HepG2 (cell line): Measurements from ENCODE around the gene IL17RC. TPM values are rescaled to one million over a fixed set of nuclear protein-coding genes. Genes with fewer than 3 reads are reported as not detected.

Source experiments
- ADNP ChIP-seq: sonication (generic); formaldehyde crosslinking; IDR thresholded peaks from 2 replicates; pipeline ENCODE4 v1.4.0; 2020; ENCODE audit warnings: missing genetic modification reagents
- CENPX ChIP-seq: sonication (generic); formaldehyde crosslinking; IDR thresholded peaks from 2 replicates; pipeline ENCODE4 v1.9.0; 2021; ENCODE audit warnings: mild to moderate bottlenecking, missing genetic modification reagents, moderate library complexity
- CHD2 ChIP-seq: IDR thresholded peaks from 2 replicates; pipeline ENCODE4 v1.6.1; 2011; ENCODE audit warnings: low read depth, low read length, improper control_type of control experiment
- FLYWCH1 ChIP-seq: sonication (generic); formaldehyde crosslinking; IDR thresholded peaks from 2 replicates; pipeline ENCODE4 v1.8.1; 2023; ENCODE audit warnings: mild to moderate bottlenecking, missing genetic modification reagents
- GATAD2A ChIP-seq: IDR thresholded peaks from 2 replicates; pipeline ENCODE4 v1.6.1; 2016
- MYNN ChIP-seq: sonication (generic); formaldehyde crosslinking; IDR thresholded peaks from 2 replicates; pipeline ENCODE4 v1.4.0; 2020; ENCODE audit warnings: mild to moderate bottlenecking, low read depth, missing genetic modification reagents
- SALL1 ChIP-seq: sonication (generic); formaldehyde crosslinking; IDR thresholded peaks from 2 replicates; pipeline ENCODE4 v1.8.0; 2022; ENCODE audit warnings: mild to moderate bottlenecking, missing genetic modification reagents
- SNAPC2 ChIP-seq: sonication (generic); formaldehyde crosslinking; IDR thresholded peaks from 2 replicates; pipeline ENCODE4 v1.8.1; 2022; ENCODE audit warnings: mild to moderate bottlenecking, missing genetic modification reagents
- TBX2 ChIP-seq: sonication (generic); formaldehyde crosslinking; IDR thresholded peaks from 2 replicates; pipeline ENCODE4 v1.5.0; 2020; ENCODE audit warnings: missing genetic modification reagents, mild to moderate bottlenecking, borderline replicate concordance
- ZNF451 ChIP-seq: sonication (generic); formaldehyde crosslinking; IDR thresholded peaks from 2 replicates; pipeline ENCODE4 v1.5.0; 2020; ENCODE audit warnings: mild to moderate bottlenecking, missing genetic modification reagents
- ZNF615 ChIP-seq: sonication (generic); formaldehyde crosslinking; IDR thresholded peaks from 2 replicates; pipeline ENCODE4 v1.5.0; 2020; ENCODE audit warnings: mild to moderate bottlenecking, missing genetic modification reagents, borderline replicate concordance
- ZNF777 ChIP-seq: sonication (generic); formaldehyde crosslinking; IDR thresholded peaks from 2 replicates; pipeline ENCODE4 v1.4.0; 2020; ENCODE audit warnings: missing genetic modification reagents
- ZNF788 ChIP-seq: sonication (generic); formaldehyde crosslinking; IDR thresholded peaks from 2 replicates; pipeline ENCODE4 v1.5.0; 2020; ENCODE audit warnings: mild to moderate bottlenecking, missing genetic modification reagents, borderline replicate concordance
- ZSCAN22 ChIP-seq: sonication (generic); formaldehyde crosslinking; IDR thresholded peaks from 2 replicates; pipeline ENCODE4 v1.4.0; 2020; ENCODE audit warnings: mild to moderate bottlenecking, missing genetic modification reagents
- polyA plus RNA-seq, 8 experiments: library from polyadenylated mRNA; depleted of rRNA in 3 of 8; stranded (reverse) in 7 of 8; unstranded in 1 of 8; fragments of >200 nt; fragmentation: Illumina TruSeq in 4 of 8; extraction: Trizol in 4 of 8; gene quantifications; 2 replicates each; pipeline versions ENCODE4 v1.2.1 to v1.2.3, GENCODE V29; 2011 to 2016; ENCODE audit warnings: low read depth in 4 of 8, missing spikeins in 1 of 8, mixed read lengths in 1 of 8; ENCODE audit not compliant: insufficient read depth in 1 of 8
- total RNA-seq, 5 experiments: library from RNA; depleted of rRNA; stranded (reverse); fragments of >200 nt; fragmentation: Illumina TruSeq; extraction: Trizol; gene quantifications; 2 replicates each; pipeline ENCODE4 v1.2.3, GENCODE V29; 2016; ENCODE audit warnings: low read depth in 1 of 5
- TF ChIP-seq, protein P1 (sequence below): sonication (generic); formaldehyde crosslinking; IDR thresholded peaks from 2 replicates; pipeline ENCODE4 v1.4.0; 2020; ENCODE audit warnings: missing genetic modification reagents, low read depth, mild to moderate bottlenecking, borderline replicate concordance
- TF ChIP-seq, protein P2 (sequence below): sonication (generic); formaldehyde crosslinking; IDR thresholded peaks from 2 replicates; pipeline ENCODE4 v1.4.0; 2020; ENCODE audit warnings: mild to moderate bottlenecking, missing genetic modification reagents
- TF ChIP-seq, protein P3 (sequence below): sonication (generic); formaldehyde crosslinking; IDR thresholded peaks from 2 replicates; pipeline ENCODE4 v1.4.0; 2020; ENCODE audit warnings: low read depth, mild to moderate bottlenecking, missing genetic modification reagents

The IL17RC gene
- total and polyA plus RNA-seq, 2 of the 13 experiments (the other 11 are each of a cell fraction or from before 2014, with no cell fraction given): 20.7 to 24.0 TPM

DNA sequence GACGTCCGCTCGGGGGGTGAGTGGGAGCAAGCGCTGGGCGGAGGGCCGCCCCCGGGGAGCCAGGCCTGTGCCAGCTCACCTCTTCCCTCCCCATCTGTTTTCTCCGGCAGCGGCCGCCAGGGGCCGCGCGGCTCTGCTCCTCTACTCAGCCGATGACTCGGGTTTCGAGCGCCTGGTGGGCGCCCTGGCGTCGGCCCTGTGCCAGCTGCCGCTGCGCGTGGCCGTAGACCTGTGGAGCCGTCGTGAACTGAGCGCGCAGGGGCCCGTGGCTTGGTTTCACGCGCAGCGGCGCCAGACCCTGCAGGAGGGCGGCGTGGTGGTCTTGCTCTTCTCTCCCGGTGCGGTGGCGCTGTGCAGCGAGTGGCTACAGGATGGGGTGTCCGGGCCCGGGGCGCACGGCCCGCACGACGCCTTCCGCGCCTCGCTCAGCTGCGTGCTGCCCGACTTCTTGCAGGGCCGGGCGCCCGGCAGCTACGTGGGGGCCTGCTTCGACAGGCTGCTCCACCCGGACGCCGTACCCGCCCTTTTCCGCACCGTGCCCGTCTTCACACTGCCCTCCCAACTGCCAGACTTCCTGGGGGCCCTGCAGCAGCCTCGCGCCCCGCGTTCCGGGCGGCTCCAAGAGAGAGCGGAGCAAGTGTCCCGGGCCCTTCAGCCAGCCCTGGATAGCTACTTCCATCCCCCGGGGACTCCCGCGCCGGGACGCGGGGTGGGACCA is 16.1 kb downstream of the IL17RC start (continued):
- TF ChIP-seq, protein P1, sequence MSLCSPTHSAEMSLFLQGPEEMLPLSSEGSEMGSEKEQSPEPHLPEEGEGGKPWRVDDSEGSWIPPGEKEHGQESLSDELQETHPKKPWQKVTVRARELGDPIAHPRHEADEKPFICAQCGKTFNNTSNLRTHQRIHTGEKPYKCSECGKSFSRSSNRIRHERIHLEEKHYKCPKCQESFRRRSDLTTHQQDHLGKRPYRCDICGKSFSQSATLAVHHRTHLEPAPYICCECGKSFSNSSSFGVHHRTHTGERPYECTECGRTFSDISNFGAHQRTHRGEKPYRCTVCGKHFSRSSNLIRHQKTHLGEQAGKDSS (CRISPR knock-in tag): peak; percentile 81; the same call in 1 of the 2 replicates
- TF ChIP-seq SNAPC2 (CRISPR knock-in tag): no peak
- TF ChIP-seq ZNF777: peak; percentile 81
- TF ChIP-seq, protein P2, sequence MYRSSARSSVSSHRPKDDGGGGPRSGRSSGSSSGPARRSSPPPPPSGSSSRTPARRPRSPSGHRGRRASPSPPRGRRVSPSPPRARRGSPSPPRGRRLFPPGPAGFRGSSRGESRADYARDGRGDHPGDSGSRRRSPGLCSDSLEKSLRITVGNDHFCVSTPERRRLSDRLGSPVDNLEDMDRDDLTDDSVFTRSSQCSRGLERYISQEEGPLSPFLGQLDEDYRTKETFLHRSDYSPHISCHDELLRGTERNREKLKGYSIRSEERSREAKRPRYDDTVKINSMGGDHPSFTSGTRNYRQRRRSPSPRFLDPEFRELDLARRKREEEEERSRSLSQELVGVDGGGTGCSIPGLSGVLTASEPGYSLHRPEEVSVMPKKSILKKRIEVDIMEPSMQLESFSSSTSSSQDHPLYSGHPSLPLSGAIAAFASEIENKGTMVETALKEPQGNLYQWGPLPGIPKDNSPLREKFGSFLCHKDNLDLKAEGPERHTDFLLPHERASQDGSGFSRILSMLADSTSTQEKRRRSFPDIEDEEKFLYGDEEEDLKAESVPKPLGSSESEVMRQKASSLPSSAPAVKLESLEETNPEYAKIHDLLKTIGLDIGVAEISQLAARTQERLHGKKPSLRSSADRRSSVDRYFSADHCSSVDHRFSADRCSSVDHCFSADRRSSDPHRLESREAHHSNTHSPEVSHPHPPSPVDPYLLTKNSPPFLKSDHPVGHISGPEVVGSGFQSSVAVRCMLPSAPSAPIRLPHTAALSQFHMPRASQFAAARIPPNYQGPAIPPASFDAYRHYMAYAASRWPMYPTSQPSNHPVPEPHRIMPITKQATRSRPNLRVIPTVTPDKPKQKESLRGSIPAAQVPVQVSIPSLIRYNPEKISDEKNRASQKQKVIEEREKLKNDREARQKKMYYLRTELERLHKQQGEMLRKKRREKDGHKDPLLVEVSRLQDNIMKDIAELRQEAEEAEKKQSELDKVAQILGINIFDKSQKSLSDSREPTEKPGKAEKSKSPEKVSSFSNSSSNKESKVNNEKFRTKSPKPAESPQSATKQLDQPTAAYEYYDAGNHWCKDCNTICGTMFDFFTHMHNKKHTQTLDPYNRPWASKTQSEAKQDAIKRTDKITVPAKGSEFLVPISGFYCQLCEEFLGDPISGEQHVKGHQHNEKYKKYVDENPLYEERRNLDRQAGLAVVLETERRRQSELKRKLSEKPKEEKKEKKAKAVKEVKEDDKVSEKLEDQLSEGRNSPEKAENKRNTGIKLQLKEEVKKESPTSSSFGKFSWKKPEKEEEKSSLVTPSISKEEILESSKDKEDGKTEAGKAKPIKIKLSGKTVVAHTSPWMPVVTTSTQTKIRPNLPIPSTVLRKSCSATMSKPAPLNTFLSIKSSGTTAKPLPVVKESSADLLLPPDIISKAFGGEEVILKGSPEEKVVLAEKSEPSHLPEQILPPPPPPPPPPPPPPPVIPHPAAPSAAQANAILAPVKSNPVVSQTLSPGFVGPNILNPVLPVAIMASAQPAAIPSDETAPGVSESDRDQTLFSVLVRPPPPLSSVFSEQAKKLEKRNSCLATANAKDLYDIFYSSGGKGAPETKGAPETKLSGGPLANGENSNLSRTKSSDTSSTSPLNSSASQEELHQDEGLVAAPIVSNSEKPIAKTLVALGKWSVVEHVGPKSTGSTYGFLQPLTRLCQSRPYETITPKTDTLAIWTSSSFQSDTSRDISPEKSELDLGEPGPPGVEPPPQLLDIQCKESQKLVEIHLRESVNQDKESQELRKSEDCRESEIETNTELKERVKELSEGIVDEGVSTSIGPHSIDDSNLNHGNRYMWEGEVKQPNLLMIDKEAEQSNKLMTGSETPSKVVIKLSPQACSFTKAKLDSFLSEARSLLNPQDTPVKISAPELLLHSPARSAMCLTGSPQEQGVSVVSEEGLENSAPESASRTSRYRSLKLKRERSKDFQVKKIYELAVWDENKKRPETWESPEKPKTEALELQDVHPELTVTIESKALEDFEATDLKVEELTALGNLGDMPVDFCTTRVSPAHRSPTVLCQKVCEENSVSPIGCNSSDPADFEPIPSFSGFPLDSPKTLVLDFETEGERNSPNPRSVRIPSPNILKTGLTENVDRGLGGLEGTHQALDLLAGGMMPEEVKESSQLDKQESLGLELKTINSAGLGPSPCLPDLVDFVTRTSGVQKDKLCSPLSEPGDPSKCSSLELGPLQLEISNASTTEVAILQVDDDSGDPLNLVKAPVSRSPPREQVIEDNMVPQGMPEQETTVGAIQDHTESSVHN (CRISPR knock-in tag): peak; percentile 58; the same call in 1 of the 2 replicates
- TF ChIP-seq ZNF615: no peak
- TF ChIP-seq TBX2 (CRISPR knock-in tag): peak; percentile 49; the same call in 1 of the 2 replicates
- TF ChIP-seq ADNP (CRISPR knock-in tag): no peak
- no peak; the same call in 1 of the 2 replicates for TF ChIP-seq ZSCAN22 (CRISPR knock-in tag)
- no peak; the same call in 1 of the 2 replicates for TF ChIP-seq GATAD2A (CRISPR knock-in tag)
- no peak; the same call in 1 of the 2 replicates for TF ChIP-seq FLYWCH1 (CRISPR knock-in tag)
- no peak for TF ChIP-seq CHD2
- TF ChIP-seq SALL1: peak; percentile 77
- no peak for TF ChIP-seq CENPX (CRISPR knock-in tag)
- peak; percentile 79; the same call in 1 of the 2 replicates for TF ChIP-seq ZNF788 (CRISPR knock-in tag)
- peak; percentile 59 for TF ChIP-seq ZNF451 (CRISPR knock-in tag)
- TF ChIP-seq, protein P3, sequence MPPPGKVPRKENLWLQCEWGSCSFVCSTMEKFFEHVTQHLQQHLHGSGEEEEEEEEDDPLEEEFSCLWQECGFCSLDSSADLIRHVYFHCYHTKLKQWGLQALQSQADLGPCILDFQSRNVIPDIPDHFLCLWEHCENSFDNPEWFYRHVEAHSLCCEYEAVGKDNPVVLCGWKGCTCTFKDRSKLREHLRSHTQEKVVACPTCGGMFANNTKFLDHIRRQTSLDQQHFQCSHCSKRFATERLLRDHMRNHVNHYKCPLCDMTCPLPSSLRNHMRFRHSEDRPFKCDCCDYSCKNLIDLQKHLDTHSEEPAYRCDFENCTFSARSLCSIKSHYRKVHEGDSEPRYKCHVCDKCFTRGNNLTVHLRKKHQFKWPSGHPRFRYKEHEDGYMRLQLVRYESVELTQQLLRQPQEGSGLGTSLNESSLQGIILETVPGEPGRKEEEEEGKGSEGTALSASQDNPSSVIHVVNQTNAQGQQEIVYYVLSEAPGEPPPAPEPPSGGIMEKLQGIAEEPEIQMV (CRISPR knock-in tag): no peak; the same call in none of the 2 replicates
- TF ChIP-seq MYNN (CRISPR knock-in tag): peak; percentile 31; the same call in 1 of the 2 replicates
